Testis (tissue), 3 donors: ENCODE measurements around the gene CASP6. TPM values are rescaled to one million over a fixed set of nuclear protein-coding genes. Genes with fewer than 3 reads are reported as not detected.

Source experiments
- DNase-seq: peaks from one replicate; pipeline ENCODE4 v3.0.0-alpha.2; 2019
- H3K27ac ChIP-seq, 2 donors: fragments of 200-600 bp; sonication (generic); one replicate each; pipeline ENCODE4 v1.5.1; 2019
- H3K27me3 ChIP-seq: fragments of 200-600 bp; sonication (generic); one replicate; pipeline ENCODE4 v1.5.1; 2019
- H3K36me3 ChIP-seq: fragments of 200-600 bp; sonication (generic); one replicate; pipeline ENCODE4 v1.5.1; 2017; ENCODE audit warnings: low read depth; ENCODE audit errors: missing control alignments
- H3K4me1 ChIP-seq: fragments of 200-600 bp; sonication (generic); one replicate; pipeline ENCODE4 v1.5.1; 2019
- H3K4me3 ChIP-seq, 2 donors: fragments of 200-600 bp; sonication (generic); one replicate each; pipeline ENCODE4 v1.5.1; 2017 to 2019
- H3K9me3 ChIP-seq: fragments of 200-600 bp; sonication (generic); one replicate; pipeline ENCODE4 v1.5.1; 2017
- CTCF ChIP-seq, 3 experiments: fragments of 450-650 bp in 2 of 3; fragments of 200-600 bp in 1 of 3; sonication (generic) in 1 of 3; IDR thresholded peaks; one replicate each; pipeline ENCODE4 v1.5.1; 2016 to 2019; ENCODE audit warnings: antibody characterized with exemption in 3 of 3, mild to moderate bottlenecking in 2 of 3, moderate library complexity in 1 of 3
- POLR2A ChIP-seq: fragments of 450-650 bp; IDR thresholded peaks from one replicate; pipeline ENCODE4 v1.6.1; 2017; ENCODE audit warnings: antibody characterized with exemption, mild to moderate bottlenecking, moderate library complexity
- WGBS, 2 donors: methylation state at CpG; one replicate each; pipeline ENCODE4 v1.1.5; 2018; 5-methylcytosine and 5-hydroxymethylcytosine counted together
- intact Hi-C: fragments of 100-400 bp; cut with DNase I; formaldehyde crosslinking; loops from one replicate; pipeline ENCODE4 v1.15.1; 2023; ENCODE audit warnings: low total_unique reads
- polyA plus RNA-seq: library from polyadenylated mRNA; stranded (reverse); fragments of 350-450 nt; fragmentation: Illumina TruSeq; extraction: RNeasy Lipid Tissue Mini Kit (QIAGEN cat#74804); gene quantifications from one replicate; pipeline ENCODE4 v1.2.3, GENCODE V29; 2014; ENCODE audit warnings: low read depth, low replicate concordance; ENCODE audit not compliant: insufficient read depth
- total RNA-seq, 2 donors: library from RNA; depleted of rRNA; stranded (reverse); fragments of >200 nt; gene quantifications; one replicate each; pipeline ENCODE4 v1.2.3, GENCODE V29; 2016

The CASP6 gene
- total and polyA plus RNA-seq, 3 donors from 2014 or later = 3.6 to 7.3 (median 7.1) TPM

DNA sequence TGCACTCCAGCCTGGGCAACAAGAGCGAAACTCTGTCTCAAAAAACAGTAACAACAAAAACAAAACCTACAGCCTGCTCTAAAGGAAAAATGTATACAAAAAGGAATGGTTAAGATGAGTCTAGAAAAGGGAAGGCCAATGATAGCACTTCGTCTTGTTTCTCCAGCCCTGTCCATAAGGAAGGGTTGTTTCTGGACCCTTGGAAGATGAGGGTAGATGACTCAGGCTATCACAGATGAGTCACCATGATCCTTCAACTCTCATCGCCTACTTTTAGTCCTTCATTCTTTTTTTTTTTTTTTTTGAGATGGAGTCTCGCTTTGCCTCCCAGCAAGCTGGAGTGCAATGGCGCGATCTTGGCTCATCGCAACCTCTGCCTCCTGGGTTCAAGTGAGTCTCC lies 17.8 kb upstream of the CASP6 start:
- no peak overlapping the region for H3K4me3 ChIP-seq
- H3K9me3 ChIP-seq = no peaks in the 10 kb centered on the region
- no peak for DNase-seq
- no peak for TF ChIP-seq CTCF (IDR thresholded peaks at IDR 0.05)
- TF ChIP-seq POLR2A = no peak
- intact Hi-C loops = no loop called here
- 95 to 96% methylated on average over 7 of the region's 7 CpGs for WGBS, 2 donors
- H3K36me3 ChIP-seq = no peaks in the 10 kb centered on the region
- H3K27ac ChIP-seq = no peak overlapping the region
- H3K27me3 ChIP-seq = no peaks in the 10 kb centered on the region
- H3K4me1 ChIP-seq = no peaks in the 10 kb centered on the region

DNA sequence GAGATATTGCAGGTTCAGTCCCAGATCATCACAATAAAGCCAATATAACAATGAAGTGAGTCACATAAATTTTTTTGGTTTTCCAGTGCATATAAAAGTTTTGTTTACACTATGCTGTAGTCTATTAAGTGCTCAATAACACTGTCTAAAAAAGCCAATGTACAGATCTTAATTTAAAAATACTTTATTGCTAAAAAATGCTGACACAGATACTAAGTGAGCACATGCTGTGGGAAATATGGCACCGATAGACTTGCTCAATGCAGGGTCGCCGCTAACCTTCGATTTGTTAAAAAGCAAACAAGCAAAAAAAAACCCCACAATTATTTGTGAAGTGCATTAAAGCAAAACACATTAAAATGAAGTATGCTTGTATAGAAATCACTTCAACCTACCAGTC lies 16.4 kb upstream of the CASP6 start:
- Histone ChIP-seq H3K36me3 (no peaks in the 10 kb centered on the region), H3K4me1 (no peaks in the 10 kb centered on the region), H3K27ac (no peak overlapping the region), H3K4me3 (no peak overlapping the region), H3K9me3 (no peaks in the 10 kb centered on the region), H3K27me3 (no peaks in the 10 kb centered on the region)
- WGBS, 2 donors = 92 to 96% methylated on average over 4 of the region's 4 CpGs
- TF ChIP-seq POLR2A = no peak
- TF ChIP-seq CTCF (IDR thresholded peaks at IDR 0.05) = no peak
- intact Hi-C loops = no loop called here
- DNase-seq = no peak

GRCh38 chr4:109718759-109719158 lies 15.5 kb upstream of the CASP6 start:
- Histone ChIP-seq H3K4me3 (no peak overlapping the region), H3K27me3 (no peaks in the 10 kb centered on the region), H3K9me3 (no peaks in the 10 kb centered on the region), H3K36me3 (no peaks in the 10 kb centered on the region), H3K4me1 (no peaks in the 10 kb centered on the region), H3K27ac (no peak overlapping the region)
- DNase-seq = no peak
- intact Hi-C loops = no loop called here
- TF ChIP-seq CTCF (IDR thresholded peaks at IDR 0.05) = no peak
- WGBS, 2 donors = 81 to 88% methylated on average over 1 of the region's 1 CpG

DNA sequence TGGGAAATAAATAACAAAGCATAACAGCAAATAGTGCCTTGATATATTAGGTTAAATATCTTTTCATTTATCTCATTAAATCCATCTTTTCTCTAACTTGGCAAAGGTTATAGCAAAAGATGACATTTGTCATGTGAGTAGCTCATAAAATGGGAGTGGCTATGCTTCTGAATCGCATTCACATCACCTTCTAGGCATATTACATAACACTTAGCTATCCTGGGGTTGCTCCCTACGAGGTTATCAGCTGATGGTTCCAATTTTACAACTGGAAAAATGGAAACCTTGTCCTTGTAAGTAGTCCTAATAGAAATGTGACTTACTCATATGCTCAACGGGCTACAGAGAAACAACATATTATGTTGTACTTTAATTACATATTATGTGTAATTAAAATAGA lies 10.3 kb upstream of the CASP6 start:
- no peak for DNase-seq
- no peaks in the 10 kb centered on the region for H3K36me3 ChIP-seq
- H3K27me3 ChIP-seq = no peaks in the 10 kb centered on the region
- intact Hi-C loops = no loop called here
- no peaks in the 10 kb centered on the region for H3K9me3 ChIP-seq
- H3K4me1 ChIP-seq = no peaks in the 10 kb centered on the region
- no peak for TF ChIP-seq POLR2A
- no peak overlapping the region for H3K27ac ChIP-seq
- WGBS, 2 donors = 93 to 96% methylated on average over 3 of the region's 3 CpGs
- H3K4me3 ChIP-seq = no peak overlapping the region

DNA sequence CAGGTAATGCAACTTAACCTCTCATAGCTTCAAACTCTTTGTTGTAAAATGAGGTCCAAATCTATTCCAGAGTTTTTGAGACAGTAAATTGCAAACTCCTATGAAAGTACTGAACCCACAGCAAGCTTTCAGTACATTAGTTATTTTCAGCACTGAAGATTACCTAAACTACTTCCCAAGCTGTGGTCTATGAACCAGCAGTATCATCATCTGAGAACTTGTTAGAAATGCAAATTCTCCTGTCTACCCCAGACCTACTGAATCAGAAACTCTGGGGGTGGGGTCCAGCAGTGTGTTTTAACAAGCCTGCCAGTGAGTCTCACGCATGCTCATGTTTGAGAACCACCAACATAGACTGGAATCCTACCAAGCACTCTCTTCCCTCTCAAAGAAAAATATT lies 5.7 kb upstream of the CASP6 start:
- intact Hi-C loops = no loop called here
- Histone ChIP-seq H3K27ac (no peak overlapping the region), H3K27me3 (no peaks in the 10 kb centered on the region), H3K9me3 (no peaks in the 10 kb centered on the region), H3K36me3 (no peaks in the 10 kb centered on the region), H3K4me3 (no peak overlapping the region), H3K4me1 (peaks cover 3% of the 10 kb centered on the region)
- WGBS, 2 donors = 50 to 53% methylated on average over 1 of the region's 1 CpG
- no peak for DNase-seq
- TF ChIP-seq POLR2A (no peak), CTCF (IDR thresholded peaks at IDR 0.05) (no peak)
